Heart right ventricle (tissue), 16 donors: ENCODE data around the gene KSR2. TPM values are rescaled to one million over a fixed set of nuclear protein-coding genes. Genes with fewer than 3 reads are reported as not detected.

Experiments used
- ATAC-seq, 8 donors: fragments of 200-7000 bp; cut with Tn5 transposase; one replicate each; pipeline ENCODE4 v1.9.1; 2020; ENCODE audit warnings: mild to moderate bottlenecking in 8 of 8, moderate library complexity in 8 of 8, moderate number of reproducible peaks in 1 of 8
- DNase-seq, 2 donors: peaks; one replicate each; pipeline ENCODE4 v3.0.0-alpha.2; 2020
- H3K27ac ChIP-seq, 10 donors: fragments of 200-600 bp; sonication (generic) in 2 of 10; one replicate each; pipeline versions ENCODE4 v1.5.0 to v1.8.0; 2020 to 2022; ENCODE audit warnings: mild to moderate bottlenecking in 3 of 10
- H3K27me3 ChIP-seq, 7 donors: fragments of 200-600 bp; one replicate each; pipeline ENCODE4 v1.8.0; 2021 to 2022; ENCODE audit warnings: mild to moderate bottlenecking in 2 of 7
- H3K36me3 ChIP-seq, 9 donors: fragments of 200-600 bp; sonication (generic) in 1 of 9; one replicate each; pipeline versions ENCODE4 v1.5.0 to v1.8.0; 2020 to 2022; ENCODE audit warnings: mild to moderate bottlenecking in 2 of 9
- H3K4me1 ChIP-seq, 9 donors: fragments of 200-600 bp; sonication (generic) in 1 of 9; one replicate each; pipeline versions ENCODE4 v1.5.0 to v1.8.0; 2020 to 2022; ENCODE audit warnings: mild to moderate bottlenecking in 4 of 9
- H3K4me3 ChIP-seq, 10 donors: fragments of 200-600 bp; sonication (generic) in 2 of 10; one replicate each; pipeline versions ENCODE4 v1.5.0 to v1.8.0; 2020 to 2022; ENCODE audit warnings: mild to moderate bottlenecking in 7 of 10, moderate library complexity in 2 of 10
- H3K9me3 ChIP-seq, 11 donors: fragments of 200-600 bp in 10 of 11; sonication (generic) in 2 of 11; one replicate each; pipeline versions ENCODE4 v1.5.0 to v1.8.0; 2013 to 2022; ENCODE audit warnings: mild to moderate bottlenecking in 2 of 11, control low read depth in 1 of 11, moderate library complexity in 1 of 11
- WGBS, 2 donors: extraction: QIAGEN DNeasy Blood & Tissue Kit; methylation state at CpG; one replicate each; pipeline ENCODE4 v1.1.7; 2013; ENCODE audit warnings: inconsistent platforms in 1 of 2; 5-methylcytosine and 5-hydroxymethylcytosine counted together
- intact Hi-C, 10 donors: fragments of 100-400 bp; cut with DNase I; formaldehyde crosslinking; loops; one replicate each; pipeline versions ENCODE4 v1.11.1 to v1.14.2; 2022
- polyA plus RNA-seq, 2 donors: library from polyadenylated mRNA; stranded (reverse); fragments of 200-250 nt; gene quantifications; one replicate each; pipeline ENCODE4 v1.2.3, GENCODE V29; 2013
- total RNA-seq, 10 donors: library from RNA; stranded (reverse); fragmentation: NEBNext Ultra II Directional in 3 of 10; extraction: Animal tissue kit (Norgen Biotek cat#: 25700) in 3 of 10; gene quantifications; one replicate each; pipeline versions ENCODE4 v1.2.1 to v1.2.4, GENCODE V29; 2021 to 2023
- TF ChIP-seq, protein P1 (sequence below), 9 donors: fragments of 200-600 bp; sonication (generic) in 2 of 9; IDR thresholded peaks; one replicate each; pipeline versions ENCODE4 v1.5.0 to v1.8.0; 2021 to 2022; ENCODE audit warnings: antibody characterized with exemption in 9 of 9, mild to moderate bottlenecking in 5 of 9, moderate library complexity in 1 of 9
- donor health status: Arrhythmogenic right ventricular cardiomyopathy.
- donor health status: ischemic (EF 13 %, LVEDD 7.1; RV severe dilation, severe dysfunction).
- donor health status: healthy with polysubstance abuse.
- donor health status: DM: no; HTN: yes; CAD: no.
- donor health status: DM: no; HTN: no; CAD: no.
- donor health status: ischemic (EF 25% LVEDD 6.9; RV normal size, moderate dysfunction).
- donor health status: ischemic (EF 25% LVEDD 5.7; RV mildly dilated, moderate dysfunction).
- donor health status: healthy.
- donor health status: DM: yes; HTN: yes; CAD: no.
- donor health status: Ischemic cardiomyopathy.
- donor health status: ischemic (EF 35%, LVEDD 5.7; RV mildly dilated, moderate dysfunction).
- donor health status: nonischemic (EF 11% LVEDD 7.7; RV severe dilation, severe dysfunction).
- donor health status: DM: yes; HTN: yes; CAD: no.
- donor health status: PGD.
- donor health status: ischemic (EF 29% LVEDD 5.4; RV normal size, mild dysfunction).
- donor health status: nonischemic (EF 23%, LVEDD 6.1; RV moderate dilation, normal function).

KSR2 gene
- total and polyA plus RNA-seq, 12 donors = 0.02 TPM; not detected in 9

DNA sequence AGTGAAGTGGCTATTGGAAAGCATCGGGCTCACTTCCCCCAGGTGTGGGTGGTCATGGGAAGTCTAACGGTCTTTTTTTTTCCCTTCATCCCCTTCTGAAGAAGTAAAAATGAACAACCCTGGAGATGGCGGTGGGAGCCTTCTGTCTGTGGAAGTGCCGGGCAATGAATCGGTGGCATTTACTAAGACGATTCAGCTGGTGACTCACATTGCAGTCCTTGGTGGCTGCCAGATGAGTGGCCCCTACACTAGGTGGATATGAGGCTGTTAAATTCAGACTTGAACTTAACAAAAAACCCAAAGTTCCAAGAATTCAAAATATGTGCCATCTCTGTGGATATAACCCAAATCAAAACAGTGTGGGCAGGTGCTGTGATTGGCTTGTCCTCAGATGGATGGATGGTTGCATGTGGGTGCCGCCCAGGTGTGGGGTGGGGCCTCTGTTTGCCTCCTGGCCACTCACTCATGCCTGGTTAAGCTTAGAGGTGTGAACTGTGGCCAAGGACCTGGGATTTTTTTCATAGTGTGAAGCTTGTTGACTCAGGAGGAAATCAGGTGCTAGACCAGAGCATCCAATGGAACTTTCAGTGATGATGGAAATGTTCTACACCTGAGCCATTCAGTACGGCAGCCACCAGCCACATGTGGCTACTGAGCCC lies 430.6 kb downstream of the KSR2 start:
- no peak for ATAC-seq
- H3K4me3 ChIP-seq = no peak overlapping the region
- H3K9me3 ChIP-seq = no peaks in the 10 kb centered on the region
- no peaks in the 10 kb centered on the region for H3K36me3 ChIP-seq
- H3K27me3 ChIP-seq = peaks cover 0 to 18% (median 7%) of the 10 kb centered on the region in 7 donors
- no peak for DNase-seq
- TF ChIP-seq, protein P1, sequence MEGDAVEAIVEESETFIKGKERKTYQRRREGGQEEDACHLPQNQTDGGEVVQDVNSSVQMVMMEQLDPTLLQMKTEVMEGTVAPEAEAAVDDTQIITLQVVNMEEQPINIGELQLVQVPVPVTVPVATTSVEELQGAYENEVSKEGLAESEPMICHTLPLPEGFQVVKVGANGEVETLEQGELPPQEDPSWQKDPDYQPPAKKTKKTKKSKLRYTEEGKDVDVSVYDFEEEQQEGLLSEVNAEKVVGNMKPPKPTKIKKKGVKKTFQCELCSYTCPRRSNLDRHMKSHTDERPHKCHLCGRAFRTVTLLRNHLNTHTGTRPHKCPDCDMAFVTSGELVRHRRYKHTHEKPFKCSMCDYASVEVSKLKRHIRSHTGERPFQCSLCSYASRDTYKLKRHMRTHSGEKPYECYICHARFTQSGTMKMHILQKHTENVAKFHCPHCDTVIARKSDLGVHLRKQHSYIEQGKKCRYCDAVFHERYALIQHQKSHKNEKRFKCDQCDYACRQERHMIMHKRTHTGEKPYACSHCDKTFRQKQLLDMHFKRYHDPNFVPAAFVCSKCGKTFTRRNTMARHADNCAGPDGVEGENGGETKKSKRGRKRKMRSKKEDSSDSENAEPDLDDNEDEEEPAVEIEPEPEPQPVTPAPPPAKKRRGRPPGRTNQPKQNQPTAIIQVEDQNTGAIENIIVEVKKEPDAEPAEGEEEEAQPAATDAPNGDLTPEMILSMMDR (IDR thresholded peaks at IDR 0.05) = no peak
- 86 to 89% methylated on average over 8 of the region's 8 CpGs for WGBS, 2 donors
- H3K4me1 ChIP-seq = peaks cover 0 to 3% (median 0%) of the 10 kb centered on the region in 9 donors
- intact Hi-C loops = no loop called here
- H3K27ac ChIP-seq = no peak overlapping the region

- intact Hi-C loops = no loop called here
- TF ChIP-seq, protein P1 (IDR thresholded peaks at IDR 0.05) = no peak
- WGBS, 2 donors = 50 to 59% methylated on average over 6 of the region's 6 CpGs
Measured at GRCh38 chr12:117533687-117534086, 435.1 kb downstream of the KSR2 start.

DNA sequence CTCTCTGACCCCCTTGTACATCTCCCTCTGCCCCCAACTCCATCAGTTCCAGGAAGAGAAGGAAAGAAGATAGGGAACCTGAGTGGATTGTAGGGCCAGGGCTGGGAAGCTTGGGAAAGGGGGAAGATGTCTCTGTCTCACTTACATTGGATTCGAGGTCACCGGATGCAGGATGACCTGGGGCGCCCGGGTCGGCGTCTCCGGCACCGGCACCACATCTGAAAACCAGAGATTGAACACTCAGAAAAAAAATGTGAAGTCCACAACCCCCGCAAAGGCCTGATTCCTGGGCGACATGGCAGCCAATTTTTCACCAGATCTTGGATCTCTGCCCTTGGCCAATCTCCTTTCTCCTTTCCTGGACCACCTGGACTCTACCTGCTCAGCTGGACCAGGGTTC lies 438.0 kb downstream of the KSR2 start:
- peaks cover 0 to 18% (median 0%) of the 10 kb centered on the region in 9 donors for H3K4me1 ChIP-seq
- DNase-seq (no peak), ATAC-seq (no peak)
- H3K9me3 ChIP-seq = peaks cover 0 to 12% (median 0%) of the 10 kb centered on the region in 11 donors
- no peak overlapping the region for H3K27ac ChIP-seq
- H3K36me3 ChIP-seq = no peaks in the 10 kb centered on the region
- peaks cover 0 to 13% (median 0%) of the 10 kb centered on the region in 7 donors for H3K27me3 ChIP-seq
- TF ChIP-seq, protein P1 (IDR thresholded peaks at IDR 0.05) = no peak
- 89 to 91% methylated on average over 10 of the region's 10 CpGs for WGBS, 2 donors
- intact Hi-C loops = no loop called here
- no peak overlapping the region for H3K4me3 ChIP-seq

More at GRCh38 chr12:117533687-117534086, 435.1 kb downstream of the KSR2 start:
- H3K36me3 ChIP-seq = no peaks in the 10 kb centered on the region
- H3K4me1 ChIP-seq = peaks cover 0 to 5% (median 0%) of the 10 kb centered on the region in 9 donors
- DNase-seq (no peak), ATAC-seq (peak in 1 of 8 donors; percentile 51)
- H3K4me3 ChIP-seq = no peak overlapping the region
- H3K9me3 ChIP-seq = peaks cover 0 to 12% (median 0%) of the 10 kb centered on the region in 11 donors
- peaks cover 0 to 6% (median 0%) of the 10 kb centered on the region in 7 donors for H3K27me3 ChIP-seq
- no peak overlapping the region for H3K27ac ChIP-seq

- Histone ChIP-seq H3K9me3 (peaks cover 0 to 12% (median 0%) of the 10 kb centered on the region in 11 donors), H3K4me1 (peaks cover 0 to 18% (median 0%) of the 10 kb centered on the region in 9 donors), H3K4me3 (no peak overlapping the region), H3K27me3 (peaks cover 0 to 10% (median 0%) of the 10 kb centered on the region in 7 donors), H3K36me3 (no peaks in the 10 kb centered on the region), H3K27ac (no peak overlapping the region)
- 58 to 63% methylated on average over 7 of the region's 7 CpGs for WGBS, 2 donors
- intact Hi-C loops = loop anchor here in 1 of 10 donors (10.0 kb wide), 1 partner anchor 84 kb away; no protein-coding TSS in a partner anchor
- DNase-seq (no peak), ATAC-seq (peak in 4 of 8 donors; percentile 44 to 88 (median 68))
- TF ChIP-seq, protein P1 (IDR thresholded peaks at IDR 0.05) = no peak
Measured at GRCh38 chr12:117528538-117528937, 440.3 kb downstream of the KSR2 start.
